K562 (cell line): ENCODE measurements around the gene DISC1. TPM values are rescaled to one million over a fixed set of nuclear protein-coding genes. Genes with fewer than 3 reads are reported as not detected.

Experiments used
- ATAC-seq: fragments of 200-7000 bp; cut with Tn5 transposase; 3 replicates; pipeline ENCODE4 v1.9.1; 2020; ENCODE audit warnings: moderate library complexity
- BruUV-seq: library from RNA; stranded (reverse); fragments of 400-500 nt; replicated peaks from 2 replicates; lab custom pipeline; 2021; lab: Mats Ljungman, UMichigan
- CTCF ChIA-PET: fragments of 300-600 bp; formaldehyde crosslinking; extraction: SDS; loops from one replicate; lab custom pipeline; 2021; ENCODE audit warnings: low intra/inter-chr PET ratio; lab: Yijun Ruan, JAX
- POLR2A ChIA-PET: fragments of 300-600, 350-650 bp; sonication (Branson Sonifier 250); formaldehyde crosslinking; extraction: SDS; loops from one replicate; lab custom pipeline; 2021; ENCODE audit warnings: antibody characterized with exemption, inconsistent platforms; lab: Yijun Ruan, JAX
- DNase-seq, 4 experiments: peaks; one replicate each; pipeline versions ENCODE4 v3.0.0 to v3.0.0-alpha.2; 2011 to 2018; ENCODE audit warnings: low spot score in 3 of 4, mixed read lengths in 3 of 4; ENCODE audit errors: extremely low read depth in 1 of 4
- FAIRE-seq: peaks from 2 replicates; lab custom pipeline; 2011; peaks lifted over from hg19 to GRCh38; lab: Jason Lieb, UNC
- H2AFZ ChIP-seq: 2 replicates; pipeline ENCODE4 v1.6.0; 2011; ENCODE audit warnings: low read depth, low read length, control low read depth, inconsistent platforms
- H3K27ac ChIP-seq: fragments of 200-600 bp; 3 replicates; pipeline ENCODE4 v1.8.0; 2011; ENCODE audit warnings: low read depth, mild to moderate bottlenecking, control low read depth, inconsistent platforms, low read length, moderate library complexity, mixed read lengths; ENCODE audit errors: extremely low read depth
- H3K27me3 ChIP-seq, 2 experiments: fragments of 300-600 bp in 1 of 2; 2 replicates in 1 of 2; 3 replicates in 1 of 2; pipeline versions ENCODE4 v1.6.0 to v1.8.0; 2011; ENCODE audit warnings: inconsistent platforms in 2 of 2, low read length in 2 of 2, mild to moderate bottlenecking in 1 of 2, mixed read lengths in 1 of 2, moderate library complexity in 1 of 2; ENCODE audit not compliant: control insufficient read depth in 2 of 2, insufficient read depth in 2 of 2
- H3K36me3 ChIP-seq: fragments of 300-600 bp; 3 replicates; pipeline ENCODE4 v1.8.0; 2011; ENCODE audit warnings: mild to moderate bottlenecking, low read length, inconsistent platforms; ENCODE audit not compliant: control insufficient read depth, insufficient read depth
- H3K4me1 ChIP-seq, 2 experiments: fragments of 200-600 bp in 1 of 2; replicated peaks in 1 of 2; 2 replicates in 1 of 2; 3 replicates in 1 of 2; pipeline versions ENCODE4 v1.5.1 to v1.8.0; 2011; ENCODE audit warnings: inconsistent platforms in 2 of 2, low read length in 2 of 2, mild to moderate bottlenecking in 1 of 2, mixed read lengths in 1 of 2, moderate library complexity in 1 of 2; ENCODE audit not compliant: control insufficient read depth in 2 of 2, insufficient read depth in 2 of 2
- H3K4me2 ChIP-seq: 2 replicates; pipeline ENCODE4 v1.6.1; 2011; ENCODE audit warnings: low read length, control low read depth, inconsistent platforms, mixed read lengths; ENCODE audit not compliant: insufficient read depth
- H3K4me3 ChIP-seq: fragments of 200-600 bp; sonication (generic), shearing (Covaris generic); 2 replicates; pipeline ENCODE4 v1.5.1; 2016; ENCODE audit warnings: control low read depth, inconsistent platforms
- H3K79me2 ChIP-seq: fragments of 200-600 bp; 3 replicates; pipeline ENCODE4 v1.8.0; 2011; ENCODE audit warnings: low read length, inconsistent platforms; ENCODE audit not compliant: control insufficient read depth, insufficient read depth
- H3K9ac ChIP-seq, 2 experiments: 2 replicates each; pipeline versions ENCODE4 v1.6.0 to v1.6.1; 2011; ENCODE audit warnings: low read depth in 2 of 2, low read length in 2 of 2, control low read depth in 1 of 2, inconsistent platforms in 1 of 2, mild to moderate bottlenecking in 1 of 2, mixed read lengths in 1 of 2; ENCODE audit not compliant: insufficient read depth in 1 of 2
- H3K9me1 ChIP-seq: one replicate; pipeline ENCODE4 v1.6.0; 2011; ENCODE audit warnings: inconsistent platforms, mild to moderate bottlenecking, low read length, moderate library complexity; ENCODE audit not compliant: control insufficient read depth, insufficient read depth
- H3K9me3 ChIP-seq: replicated peaks from 2 replicates; pipeline ENCODE4 v1.5.1; 2011; ENCODE audit warnings: low read depth, low read length, inconsistent platforms; ENCODE audit not compliant: control insufficient read depth, insufficient read depth
- H4K20me1 ChIP-seq: replicated peaks from 2 replicates; pipeline ENCODE4 v1.6.1; 2011; ENCODE audit warnings: low read length, inconsistent platforms, mixed read lengths; ENCODE audit not compliant: control insufficient read depth, insufficient read depth
- BACH1 ChIP-seq: fragments of 200-800 bp; sonication (Bioruptor generic); IDR thresholded peaks from 2 replicates; pipeline ENCODE4 v1.6.1; 2016; ENCODE audit warnings: missing genetic modification characterization, missing compliant biosample characterization
- CBX1 ChIP-seq: sonication (generic); IDR thresholded peaks from 2 replicates; pipeline ENCODE4 v1.6.1; 2016; ENCODE audit warnings: antibody characterized with exemption, low read depth, mild to moderate bottlenecking
- CGGBP1 ChIP-seq: fragments of 250-450 bp; sonication (Bioruptor Pico); IDR thresholded peaks from 2 replicates; pipeline ENCODE4 v1.9.0; 2021; ENCODE audit warnings: mild to moderate bottlenecking
- CHD4 ChIP-seq: fragments of 200-600 bp; sonication (generic); IDR thresholded peaks from 3 replicates; pipeline ENCODE4 v1.6.1; 2012; ENCODE audit warnings: low read depth, mild to moderate bottlenecking, mixed read lengths, low read length, inconsistent platforms; ENCODE audit not compliant: insufficient read depth, insufficient replicate concordance, poor library complexity, severe bottlenecking
- GABPA ChIP-seq: fragments of 200-800 bp; sonication (Bioruptor generic); conservative IDR thresholded peaks from 2 replicates; pipeline ENCODE4 v1.6.1; 2016; ENCODE audit warnings: low read depth, missing genetic modification characterization, missing compliant biosample characterization
- HNRNPLL ChIP-seq: fragments of 200-400 bp; formaldehyde crosslinking; IDR thresholded peaks from 2 replicates; pipeline ENCODE4 v1.6.1; 2017; ENCODE audit warnings: low read length, low read depth, mild to moderate bottlenecking; ENCODE audit not compliant: poor library complexity, severe bottlenecking
- HSF4 ChIP-seq: fragments of 250-450 bp; sonication (Bioruptor Pico); IDR thresholded peaks from 2 replicates; pipeline ENCODE4 v2.1.2; 2022; ENCODE audit warnings: mild to moderate bottlenecking, moderate library complexity, borderline replicate concordance
- JUN ChIP-seq, 2 experiments: sonication (generic) in 1 of 2; formaldehyde crosslinking in 1 of 2; IDR thresholded peaks; 2 replicates each; pipeline versions ENCODE4 v1.6.1 to v1.8.0; 2012 to 2022; ENCODE audit warnings: borderline replicate concordance in 2 of 2, mild to moderate bottlenecking in 2 of 2, improper control_type of control experiment in 1 of 2, low read depth in 1 of 2, low read length in 1 of 2, missing genetic modification reagents in 1 of 2
- LEF1 ChIP-seq: fragments of 450-650 bp; IDR thresholded peaks from 2 replicates; pipeline ENCODE4 v1.6.1; 2016; ENCODE audit warnings: mild to moderate bottlenecking
- MBD2 ChIP-seq: sonication (generic); IDR thresholded peaks from 2 replicates; pipeline ENCODE4 v1.6.1; 2016; ENCODE audit warnings: low read depth, borderline replicate concordance
- NCOA1 ChIP-seq: fragments of 450-650 bp; IDR thresholded peaks from 2 replicates; pipeline ENCODE4 v1.6.1; 2016; ENCODE audit warnings: low read depth
- NCOA6 ChIP-seq: fragments of 450-650 bp; IDR thresholded peaks from 2 replicates; pipeline ENCODE4 v1.6.1; 2017; ENCODE audit warnings: mild to moderate bottlenecking
- NFIX ChIP-seq: fragments of 250-450 bp; sonication (Bioruptor Pico); IDR thresholded peaks from 2 replicates; pipeline ENCODE4 v1.4.0; 2020; ENCODE audit warnings: low read depth, mild to moderate bottlenecking, moderate library complexity
- NR3C1 ChIP-seq: sonication (generic); formaldehyde crosslinking; IDR thresholded peaks from 2 replicates; pipeline ENCODE4 v1.8.1; 2022; ENCODE audit warnings: missing genetic modification reagents
- POLR2H ChIP-seq: IDR thresholded peaks from 2 replicates; pipeline ENCODE4 v1.6.1; 2016; ENCODE audit warnings: missing genetic modification characterization, low read depth, mild to moderate bottlenecking, control low read depth, missing compliant biosample characterization, moderate library complexity
- RBM15 ChIP-seq: fragments of 200-400 bp; formaldehyde crosslinking; IDR thresholded peaks from 2 replicates; pipeline ENCODE4 v1.6.1; 2018; ENCODE audit warnings: mild to moderate bottlenecking, low read length, moderate library complexity; ENCODE audit not compliant: insufficient read depth
- SMAD4 ChIP-seq: fragments of 250-450 bp; sonication (Bioruptor Pico); conservative IDR thresholded peaks from 2 replicates; pipeline ENCODE4 v1.8.0; 2021; ENCODE audit warnings: inconsistent platforms, mild to moderate bottlenecking, moderate library complexity
- TBL1XR1 ChIP-seq, 2 experiments: IDR thresholded peaks; 2 replicates each; pipeline ENCODE4 v1.6.1; 2012; ENCODE audit warnings: improper control_type of control experiment in 2 of 2, low read length in 2 of 2, mild to moderate bottlenecking in 1 of 2
- ZBTB8A ChIP-seq: fragments of 450-650 bp; IDR thresholded peaks from 2 replicates; pipeline ENCODE4 v1.6.1; 2018; ENCODE audit warnings: mild to moderate bottlenecking, moderate library complexity; ENCODE audit not compliant: partially characterized antibody
- ZNF124 ChIP-seq: sonication (generic); formaldehyde crosslinking; IDR thresholded peaks from 2 replicates; pipeline ENCODE4 v1.8.1; 2022; ENCODE audit warnings: missing genetic modification reagents
- WGBS: fragments of 100-300 bp; shearing (Covaris generic); methylation state at CpG from one replicate; pipeline ENCODE4 v1.1.6; 2016; ENCODE audit warnings: low coverage, mixed read lengths; ENCODE audit not compliant: insufficient coverage; ENCODE audit errors: missing lambda C conversion rate; 5-methylcytosine and 5-hydroxymethylcytosine counted together
- in situ Hi-C: fragments of 300-500 bp; cut with MboI; formaldehyde crosslinking; loops from 4 replicates; pipeline ENCODE4 v1.15.0; 2018; ENCODE audit warnings: inconsistent platforms, mixed read lengths
- intact Hi-C: fragments of 100-400 bp; cut with micrococcal nuclease; formaldehyde crosslinking; loops from 2 replicates; pipeline ENCODE4 v1.14.2; 2022
- polyA plus RNA-seq, 8 experiments: library from polyadenylated mRNA; depleted of rRNA in 4 of 8; stranded (reverse) in 5 of 8; unstranded in 3 of 8; fragments of >200 nt; fragmentation: Nextera tagmentation in 2 of 8; fragmentation: Illumina TruSeq in 1 of 8; extraction: Ambion mirVana in 2 of 8; extraction: Trizol in 1 of 8; gene quantifications; 2 replicates each; pipeline versions ENCODE4 v1.2.1 to v1.2.3, GENCODE V29; 2011 to 2014; ENCODE audit warnings: inconsistent platforms in 1 of 8, missing spikeins in 1 of 8
- total RNA-seq, 7 experiments: library from RNA; depleted of rRNA in 6 of 7; stranded (reverse); fragments of >200 nt in 6 of 7; fragmentation: Illumina TruSeq in 2 of 7; extraction: Trizol in 2 of 7; gene quantifications; 2 replicates each; pipeline versions ENCODE4 v1.2.1 to v1.2.3, GENCODE V29; 2011 to 2021; ENCODE audit warnings: low replicate concordance in 1 of 7

Gene DISC1
- total and polyA plus RNA-seq, 9 of the 15 experiments (the other 6 are each of a cell fraction or from before 2014, with no cell fraction given): 0.01 to 0.11 (median 0.08) TPM; not detected in 1

- no peaks in the 10 kb centered on the region for H3K4me1 ChIP-seq
- ATAC-seq: no peak
- H4K20me1 ChIP-seq: no peaks in the 10 kb centered on the region
- H3K36me3 ChIP-seq: no peaks in the 10 kb centered on the region
- TF ChIP-seq GABPA (no peak), NFIX (CRISPR knock-in tag) (no peak), LEF1 (no peak), TBL1XR1 (IDR thresholded peaks at IDR 0.05; ENCODE audit: low read length in 2 of 2) (no peak), HNRNPLL (no peak), NCOA1 (no peak), SMAD4 (no peak), ZBTB8A (no peak), MBD2 (no peak), HSF4 (CRISPR knock-in tag) (no peak), NCOA6 (no peak), CBX1 (no peak), NR3C1 (CRISPR knock-in tag) (no peak), JUN (IDR thresholded peaks at IDR 0.05; ENCODE audit: borderline replicate concordance, low read depth, low read length) (no peak), JUN (CRISPR knock-in tag; IDR thresholded peaks at IDR 0.05; ENCODE audit: borderline replicate concordance) (no peak), ZNF124 (no peak), CHD4 (no peak), CGGBP1 (CRISPR knock-in tag) (no peak), BACH1 (tag) (no peak), POLR2H (tag) (no peak), RBM15 (no peak)
- TF ChIP-seq, all 486 proteins: peak for 0
- intact Hi-C loops (no loop called here), in situ Hi-C loops (no loop called here)
- Histone ChIP-seq H3K27me3 (no peaks in the 10 kb centered on the region), H3K27ac (no peak overlapping the region), H3K79me2 (no peaks in the 10 kb centered on the region), H3K4me2 (no peak overlapping the region), H3K4me3 (no peak overlapping the region), H3K9me1 (no peaks in the 10 kb centered on the region), H3K9me3 (no peaks in the 10 kb centered on the region; the same call in 1 of the 2 replicates), H2AFZ (no peak overlapping the region), H3K9ac (no peak overlapping the region)
- DNase-seq (no peak), FAIRE-seq (no peak)
- BruUV-seq: no TSS peak
- WGBS: 9% methylated on average over 4 of the region's 4 CpGs
- CTCF ChIA-PET: no interaction called here
- POLR2A ChIA-PET: interaction anchor here (0.7 kb wide), 1 partner anchor 10 kb away, joined by 3 read pairs; no protein-coding TSS in a partner anchor
Measured at GRCh38 chr1:231931146-231931545, 304.6 kb downstream of the DISC1 start.
